Upper lobe of left lung (tissue), 4 donors: ENCODE results near the gene PDE4D.

ENCODE experiments used
- POLR2A ChIP-seq, 4 donors: fragments of 450-650 bp; IDR thresholded peaks; one replicate each; pipeline ENCODE4 v1.5.1; 2016 to 2017; ENCODE audit warnings: antibody characterized with exemption in 4 of 4, mild to moderate bottlenecking in 2 of 4
- TF ChIP-seq, protein P1 (sequence below), 6 experiments: fragments of 450-650 bp in 4 of 6; fragments of 200-600 bp in 2 of 6; sonication (generic) in 2 of 6; IDR thresholded peaks; one replicate each; pipeline ENCODE4 v1.5.1; 2016 to 2019; ENCODE audit warnings: antibody characterized with exemption in 6 of 6

DNA sequence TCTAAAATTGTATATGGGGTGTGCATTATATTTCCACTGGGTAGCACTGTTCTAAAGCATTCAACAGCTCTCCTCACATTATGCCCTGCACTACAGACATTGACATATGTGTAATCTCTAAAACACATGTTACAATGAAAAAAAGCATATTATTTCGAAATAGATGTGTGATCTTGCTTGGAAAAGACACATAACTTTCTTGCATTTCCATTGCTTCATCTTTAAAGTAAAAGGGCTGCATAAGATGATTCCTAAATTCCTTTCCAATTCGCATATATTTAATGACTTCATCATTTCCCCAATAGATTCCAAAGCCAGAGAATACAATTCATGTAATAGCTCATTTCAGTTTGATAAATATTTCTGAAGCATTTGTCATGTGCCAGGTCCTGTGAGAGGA is 566.9 kb downstream of the PDE4D start:
- TF ChIP-seq, protein P1, sequence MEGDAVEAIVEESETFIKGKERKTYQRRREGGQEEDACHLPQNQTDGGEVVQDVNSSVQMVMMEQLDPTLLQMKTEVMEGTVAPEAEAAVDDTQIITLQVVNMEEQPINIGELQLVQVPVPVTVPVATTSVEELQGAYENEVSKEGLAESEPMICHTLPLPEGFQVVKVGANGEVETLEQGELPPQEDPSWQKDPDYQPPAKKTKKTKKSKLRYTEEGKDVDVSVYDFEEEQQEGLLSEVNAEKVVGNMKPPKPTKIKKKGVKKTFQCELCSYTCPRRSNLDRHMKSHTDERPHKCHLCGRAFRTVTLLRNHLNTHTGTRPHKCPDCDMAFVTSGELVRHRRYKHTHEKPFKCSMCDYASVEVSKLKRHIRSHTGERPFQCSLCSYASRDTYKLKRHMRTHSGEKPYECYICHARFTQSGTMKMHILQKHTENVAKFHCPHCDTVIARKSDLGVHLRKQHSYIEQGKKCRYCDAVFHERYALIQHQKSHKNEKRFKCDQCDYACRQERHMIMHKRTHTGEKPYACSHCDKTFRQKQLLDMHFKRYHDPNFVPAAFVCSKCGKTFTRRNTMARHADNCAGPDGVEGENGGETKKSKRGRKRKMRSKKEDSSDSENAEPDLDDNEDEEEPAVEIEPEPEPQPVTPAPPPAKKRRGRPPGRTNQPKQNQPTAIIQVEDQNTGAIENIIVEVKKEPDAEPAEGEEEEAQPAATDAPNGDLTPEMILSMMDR (IDR thresholded peaks at IDR 0.05), result no peak
- no peak for TF ChIP-seq POLR2A (IDR thresholded peaks at IDR 0.05)
